ENCODE measurements around the gene SELENOT.
"Not testable (repeated sequence)": the region's sequence is repeated elsewhere in the genome, so short reads cannot be mapped to it uniquely, and the experiment has no call there.

Gene SELENOT

DNA sequence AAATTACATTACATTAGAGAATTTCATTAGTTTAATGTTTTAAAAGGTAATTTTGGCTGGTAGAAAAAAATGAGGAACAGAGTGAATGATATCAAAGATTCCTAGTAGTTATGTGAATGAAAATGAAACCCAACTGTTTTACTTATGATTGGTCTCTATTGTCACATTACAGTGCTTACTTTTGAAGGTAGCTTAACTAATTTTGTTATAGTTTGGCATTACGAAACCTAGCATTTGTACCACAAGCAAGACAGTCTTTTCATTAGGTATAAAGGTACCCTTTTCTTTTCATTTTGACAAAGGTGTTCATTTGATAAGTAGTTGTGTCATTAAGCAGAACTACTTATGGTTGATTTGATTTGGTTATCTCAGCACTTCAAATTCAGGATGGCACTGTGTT lies 6.9 kb downstream of the SELENOT start:
- no peak for DNase-seq

DNA sequence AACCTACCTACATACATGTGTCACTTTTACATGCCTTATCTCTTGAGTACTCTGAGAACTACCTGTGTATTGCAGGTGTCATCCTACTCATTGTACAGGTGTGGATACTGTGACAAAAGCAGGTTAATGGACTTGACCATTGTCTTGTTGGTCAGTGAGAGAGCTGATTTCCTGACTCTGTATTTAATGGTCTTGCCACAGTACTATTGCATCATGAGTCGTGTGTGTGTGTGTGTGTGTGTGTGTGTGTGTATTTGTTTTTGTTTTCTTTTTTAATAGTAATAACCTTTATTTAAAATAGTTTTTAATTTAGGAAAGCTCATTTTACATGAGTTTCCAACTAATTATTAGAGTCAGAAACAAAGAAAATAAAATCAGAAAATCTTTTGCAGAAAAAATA lies 7.7 kb downstream of the SELENOT start:
- peak; percentile 37 for DNase-seq

DNA sequence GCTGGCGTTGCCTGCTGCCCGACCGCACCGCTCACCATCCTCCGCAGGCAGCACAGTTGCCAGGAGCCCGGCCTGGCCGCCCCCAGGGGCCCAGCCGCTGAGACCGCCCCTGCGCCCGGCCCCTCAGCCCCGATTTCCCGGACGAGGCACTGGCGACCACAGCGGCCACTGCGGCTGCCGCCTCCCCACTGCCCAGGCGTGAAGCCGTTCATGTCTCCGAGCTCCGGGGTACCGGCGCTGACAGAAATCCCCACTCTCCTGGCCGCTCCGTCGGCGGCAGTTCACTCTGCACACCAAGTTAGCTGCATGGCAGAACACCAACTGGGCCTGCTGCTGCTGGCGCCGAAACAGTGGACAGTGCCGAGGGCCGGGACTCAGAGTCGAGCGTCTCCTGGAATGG lies 8.5 kb downstream of the SELENOT start:
- DNase-seq, result no peak

DNA sequence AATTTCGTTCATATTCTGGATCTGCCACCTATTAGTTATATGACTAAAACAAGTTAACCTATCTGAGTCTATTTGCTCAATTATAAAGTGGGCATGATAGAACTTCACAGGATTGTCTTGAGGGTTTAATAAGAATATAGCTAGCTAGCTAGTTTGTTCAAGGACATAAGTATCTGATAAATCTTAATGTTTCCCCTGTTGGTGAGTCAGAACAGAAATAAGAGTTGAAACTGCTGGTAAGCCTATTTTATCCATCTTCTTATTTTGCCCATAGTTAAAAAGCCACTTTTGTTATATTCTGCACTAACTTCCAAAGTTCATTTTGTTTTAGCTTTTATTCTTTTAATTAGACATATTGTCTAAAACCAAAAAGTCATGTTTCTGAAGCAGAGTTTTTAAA lies 9.4 kb downstream of the SELENOT start:
- DNase-seq, result no peak

DNA sequence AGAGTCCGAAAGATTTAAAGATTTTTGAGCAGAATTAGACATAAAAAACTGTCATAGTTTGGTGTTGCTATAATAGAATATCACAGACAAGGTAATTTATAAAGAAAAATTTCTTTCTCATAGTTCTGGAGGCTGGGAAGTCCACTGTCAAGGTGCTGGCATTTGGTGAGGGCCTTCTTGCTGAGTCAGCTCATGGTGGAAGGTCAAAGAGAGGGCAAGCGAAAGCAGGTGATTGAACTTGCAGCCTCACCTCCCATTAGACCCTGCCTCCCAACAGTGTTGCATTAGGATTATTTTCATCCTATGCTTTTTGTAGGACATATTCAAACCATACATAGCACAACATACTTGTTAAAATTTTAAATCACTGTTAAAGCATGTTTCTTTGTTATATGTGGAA lies 9.9 kb downstream of the SELENOT start:
- no peak for DNase-seq

DNA sequence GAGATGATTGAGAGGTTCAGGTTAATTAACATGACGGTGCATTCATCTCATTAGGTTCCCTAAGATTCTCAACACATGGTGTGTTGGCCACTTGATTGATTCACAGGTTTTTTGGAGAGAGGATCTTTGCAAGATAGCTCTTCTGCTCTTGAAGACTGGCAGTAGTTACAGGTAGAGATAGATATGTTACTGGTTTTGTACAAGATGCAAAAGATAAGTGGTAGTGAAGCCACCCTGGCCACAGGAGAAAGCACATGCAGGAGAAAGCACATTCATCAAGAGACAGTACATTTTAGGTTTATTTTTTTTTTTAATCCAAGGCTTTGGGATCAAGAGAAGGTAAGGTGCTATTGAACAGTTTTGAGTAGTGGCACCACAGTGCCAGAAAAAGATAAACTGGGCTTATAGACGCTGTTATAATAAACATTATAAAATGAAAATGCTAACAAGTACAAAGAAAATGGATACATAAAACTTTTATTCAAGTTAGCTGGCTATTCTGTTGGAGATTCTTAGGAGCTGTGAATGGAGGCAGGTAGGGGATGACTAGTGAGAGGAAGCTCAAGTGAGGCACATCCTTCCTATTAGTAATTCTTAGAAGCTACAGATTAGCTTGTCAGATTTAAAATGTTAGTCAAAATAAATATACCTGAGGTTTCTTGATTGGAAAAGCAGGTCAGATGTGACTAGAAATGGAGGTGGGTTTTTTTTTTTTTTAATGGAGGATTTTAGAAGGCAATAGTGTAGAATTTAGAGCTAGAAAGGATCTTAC lies 10.8 kb downstream of the SELENOT start:
- no peak for DNase-seq

DNA sequence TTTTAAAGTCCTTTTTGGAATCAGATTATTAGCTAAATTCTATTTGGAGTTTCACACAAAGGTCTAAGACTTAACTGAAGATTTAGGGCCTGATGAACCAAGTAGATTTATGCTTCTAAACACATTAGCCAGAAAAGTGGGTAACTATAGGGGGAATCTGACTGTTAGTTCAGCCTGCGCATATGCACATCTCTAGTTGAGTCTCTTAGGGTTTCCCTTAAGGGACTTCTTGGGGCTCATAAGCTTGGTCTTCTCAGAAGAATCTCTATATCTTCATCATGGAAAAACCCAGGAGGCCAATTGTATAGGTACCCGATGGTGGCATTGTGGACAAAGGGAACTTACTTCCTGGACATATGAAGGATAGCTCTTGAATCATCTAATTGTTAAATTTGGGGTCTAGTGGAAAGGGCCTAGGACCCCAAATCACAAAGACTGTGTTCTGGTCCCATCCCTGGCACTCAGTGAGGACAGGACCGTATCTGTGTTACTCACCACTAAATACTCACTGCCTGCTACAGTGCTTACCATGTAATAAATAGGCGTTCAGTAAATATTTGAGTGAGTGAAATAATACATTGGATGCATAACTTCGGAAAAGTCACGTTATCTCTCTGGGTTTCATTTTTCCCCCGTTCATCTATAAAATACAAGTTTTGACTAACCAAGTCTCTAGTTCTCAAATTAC lies 17.0 kb downstream of the SELENOT start:
- no peak for DNase-seq

DNA sequence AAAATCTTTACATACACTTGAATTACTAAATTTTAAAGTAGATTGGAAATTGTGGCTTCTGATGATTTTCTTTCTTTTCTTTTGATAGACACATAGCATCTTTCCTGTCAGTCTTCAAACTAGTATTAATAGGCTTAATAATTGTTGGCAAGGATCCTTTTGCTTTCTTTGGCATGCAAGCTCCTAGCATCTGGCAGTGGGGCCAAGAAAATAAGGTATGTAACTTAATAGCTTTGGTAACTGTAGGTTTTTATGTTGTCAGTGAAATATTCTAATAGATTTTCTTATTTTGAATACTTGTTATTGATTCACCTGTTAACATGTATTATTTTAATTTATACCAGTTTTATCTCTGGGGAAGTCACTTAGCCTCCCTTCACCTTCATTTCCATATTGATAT lies 19.8 kb downstream of the SELENOT start:
- not testable (repeated sequence) for DNase-seq

DNA sequence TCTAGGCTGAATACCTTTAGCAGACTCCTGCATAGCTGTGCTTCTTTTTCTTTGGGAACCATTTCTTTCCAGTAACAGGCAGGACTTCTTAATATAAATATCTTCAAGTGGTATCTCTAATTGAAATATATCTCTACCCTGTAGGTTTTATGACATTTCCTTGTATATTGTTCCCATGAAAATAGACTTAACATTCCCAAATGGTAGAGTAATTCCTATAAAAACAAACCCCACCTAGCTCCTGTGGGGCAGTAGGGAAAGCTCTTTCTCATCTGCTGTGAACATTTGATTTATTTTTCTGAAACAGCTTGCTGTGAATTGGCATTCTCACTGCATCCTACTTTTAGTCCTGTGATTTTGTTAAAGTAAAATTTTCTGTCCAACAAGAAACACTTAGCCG lies 20.8 kb downstream of the SELENOT start:
- DNase-seq, result no peak

DNA sequence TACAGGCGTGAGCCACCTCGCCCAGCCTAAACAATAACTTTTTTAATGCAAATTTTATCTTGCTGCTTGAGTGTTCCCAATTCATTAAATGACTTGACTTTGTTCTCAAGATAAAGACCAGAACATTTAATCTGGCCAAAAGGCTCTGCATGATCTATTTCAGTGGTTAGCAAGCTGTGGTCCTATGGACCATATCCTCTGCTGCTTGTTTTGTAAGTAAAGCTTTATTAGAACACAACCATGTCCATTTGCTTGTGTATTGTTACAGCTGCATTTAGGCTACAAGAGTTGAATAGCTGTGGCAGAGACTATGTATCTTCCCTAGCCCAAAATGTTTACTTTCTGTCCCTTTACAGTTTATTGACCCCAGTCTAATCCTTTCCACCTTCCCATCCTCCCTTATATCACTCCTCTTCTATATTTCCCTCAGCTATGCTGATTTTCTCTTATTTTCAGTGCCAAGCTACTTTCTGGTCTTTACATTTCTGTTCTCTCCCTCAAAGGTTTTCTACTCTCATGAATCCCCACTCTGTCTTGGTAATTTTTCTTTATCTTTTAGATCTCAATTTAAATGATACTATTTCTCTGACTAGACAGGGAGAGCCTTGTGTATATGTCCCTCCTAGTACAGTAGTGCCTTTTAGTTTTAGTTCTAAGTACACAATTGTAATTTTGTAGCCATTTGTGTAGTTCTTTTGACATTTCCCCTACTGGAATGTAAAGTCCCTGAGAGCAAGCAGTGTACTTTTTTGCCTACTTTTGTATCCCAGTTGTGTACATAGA lies 23.2 kb downstream of the SELENOT start:
- DNase-seq, result no peak

DNA sequence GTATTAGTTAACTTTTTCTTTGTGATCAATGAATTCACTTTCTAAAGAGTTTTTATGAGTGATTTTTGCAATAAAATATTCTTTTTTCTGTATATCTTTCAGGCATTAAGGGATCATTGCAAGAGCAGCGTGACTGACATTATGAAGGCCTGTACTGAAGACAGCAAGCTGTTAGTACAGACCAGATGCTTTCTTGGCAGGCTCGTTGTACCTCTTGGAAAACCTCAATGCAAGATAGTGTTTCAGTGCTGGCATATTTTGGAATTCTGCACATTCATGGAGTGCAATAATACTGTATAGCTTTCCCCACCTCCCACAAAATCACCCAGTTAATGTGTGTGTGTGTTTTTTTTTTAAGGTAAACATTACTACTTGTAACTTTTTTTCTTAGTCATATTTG lies 24.4 kb downstream of the SELENOT start:
- DNase-seq, result no peak

DNA sequence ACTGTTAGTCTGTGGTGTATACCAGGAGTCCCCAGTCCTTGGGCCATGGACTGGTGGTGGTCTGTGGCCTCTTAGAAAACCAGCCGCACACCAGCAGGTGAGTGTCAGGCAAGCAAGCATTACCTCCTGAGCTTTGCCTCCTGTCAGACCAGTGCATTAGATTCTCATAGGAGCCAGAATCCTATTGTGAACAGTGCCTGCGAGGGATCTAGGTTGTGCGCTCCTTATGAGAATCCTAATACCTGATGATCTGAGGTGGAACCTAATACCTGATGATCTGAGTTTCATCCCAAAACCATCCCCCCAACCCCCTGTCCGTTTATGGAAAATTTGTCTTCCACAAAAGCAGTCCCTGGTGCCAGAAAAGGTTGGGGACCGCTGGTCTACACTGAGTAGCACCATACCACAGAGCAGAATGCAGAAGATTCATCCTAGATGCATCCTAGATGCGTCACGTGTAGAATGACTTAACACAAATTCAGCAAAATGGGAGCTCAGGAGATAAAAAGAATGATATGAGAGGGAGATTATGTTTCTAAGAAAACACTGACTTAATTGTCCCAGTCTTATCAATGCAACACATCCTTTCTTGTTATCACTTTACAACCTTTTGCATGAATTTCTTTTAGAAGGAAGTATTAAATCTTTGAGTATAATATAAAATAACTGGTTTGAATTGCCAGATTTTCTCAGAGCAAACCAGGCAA lies 28.5 kb downstream of the SELENOT start:
- no peak for DNase-seq

DNA sequence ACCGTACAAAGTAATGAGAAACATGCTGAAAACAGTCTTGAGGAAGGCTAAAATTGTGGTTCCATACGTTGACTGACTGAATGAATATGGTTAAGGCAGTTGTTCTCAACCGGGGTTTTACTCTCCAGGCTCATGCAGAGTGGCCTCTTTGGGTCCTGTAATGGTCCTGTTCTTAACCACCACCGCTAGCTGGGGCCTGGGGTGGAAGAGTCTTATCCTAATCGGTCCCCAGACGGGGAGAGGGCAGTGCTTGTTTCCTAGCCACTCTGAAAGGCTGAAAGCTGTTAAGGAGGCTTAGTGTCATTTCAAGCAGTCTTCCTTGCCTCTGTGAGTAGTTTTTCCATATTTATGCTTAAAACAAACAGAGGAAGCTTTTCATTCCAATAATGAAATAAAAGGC lies 32.0 kb downstream of the SELENOT start:
- DNase-seq, result no peak

DNA sequence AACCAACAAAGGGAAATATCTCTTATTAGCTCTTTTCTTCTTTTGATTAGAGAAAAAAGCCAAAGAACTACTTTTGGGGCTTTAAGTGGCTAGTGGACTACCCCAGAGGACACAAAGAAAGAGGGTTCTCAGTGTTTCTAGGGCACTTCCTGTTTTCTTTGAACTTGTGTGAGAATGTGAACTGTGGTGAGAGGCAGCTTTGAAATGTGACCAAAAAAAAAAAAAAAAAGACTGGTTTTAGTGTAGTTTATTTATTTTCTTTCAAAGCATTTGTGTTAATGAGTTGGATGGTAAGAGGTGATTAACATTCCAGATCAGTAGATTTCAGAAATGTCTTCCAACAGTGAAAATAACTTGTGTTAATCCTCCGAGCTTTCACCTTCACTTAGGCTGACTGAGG lies 32.4 kb downstream of the SELENOT start:
- no peak for DNase-seq

DNA sequence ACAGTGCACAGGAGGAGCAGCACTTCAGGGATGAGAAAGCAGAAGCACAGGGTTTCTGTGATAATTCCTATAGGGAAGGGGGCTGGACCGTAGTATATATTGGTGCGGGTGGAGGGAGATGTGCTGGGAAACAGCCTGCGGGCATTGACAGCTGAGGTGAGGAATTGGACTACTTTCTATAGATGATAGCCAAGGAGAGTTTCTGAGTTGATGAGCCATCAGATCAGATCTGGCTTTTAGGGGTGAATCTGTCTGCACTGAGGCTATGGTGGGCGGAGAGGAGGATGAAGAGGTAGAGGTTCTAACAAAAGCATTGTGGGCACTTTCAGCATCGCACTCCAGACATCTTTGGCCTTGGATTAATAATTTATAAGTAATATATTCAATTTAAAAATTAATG lies 33.1 kb downstream of the SELENOT start:
- no peak for DNase-seq

DNA sequence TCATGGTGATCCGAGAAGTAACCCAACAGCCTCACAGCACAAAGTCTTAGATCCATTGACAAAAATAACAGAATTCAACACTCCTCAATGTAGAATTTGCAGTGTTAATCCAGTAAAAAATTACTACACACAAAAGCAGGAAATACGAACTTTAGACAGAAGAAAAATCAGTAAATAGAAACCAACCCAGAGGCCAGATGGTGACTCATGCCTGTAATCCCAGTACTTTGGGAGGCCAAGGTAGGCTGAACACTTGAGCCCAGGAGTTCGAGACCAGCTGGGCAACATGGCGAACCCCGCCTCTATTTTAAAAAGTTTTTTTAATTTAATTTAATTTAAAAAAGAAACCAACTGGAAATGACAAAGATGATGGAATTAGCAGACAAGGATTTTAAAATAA lies 36.1 kb downstream of the SELENOT start:
- DNase-seq, result no peak

DNA sequence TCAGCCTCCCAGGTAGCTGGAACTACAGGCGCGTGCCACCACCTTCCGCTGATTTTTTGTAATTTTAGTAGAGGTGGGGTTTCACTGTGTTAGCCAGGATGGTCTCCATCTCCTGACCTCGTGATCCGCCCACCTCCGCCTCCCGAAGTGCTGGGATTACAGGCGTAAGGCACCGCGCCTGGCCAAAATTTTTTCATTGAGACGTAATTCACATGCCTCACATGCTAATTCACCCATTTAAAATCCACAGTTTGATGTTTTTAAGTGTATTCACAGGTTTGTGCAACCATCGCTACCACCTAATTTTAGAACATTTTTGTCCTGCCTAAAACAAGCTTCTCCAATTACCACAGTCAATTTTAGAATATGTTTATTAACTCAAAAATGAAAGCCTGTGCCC lies 37.1 kb downstream of the SELENOT start:
- DNase-seq, result no peak

DNA sequence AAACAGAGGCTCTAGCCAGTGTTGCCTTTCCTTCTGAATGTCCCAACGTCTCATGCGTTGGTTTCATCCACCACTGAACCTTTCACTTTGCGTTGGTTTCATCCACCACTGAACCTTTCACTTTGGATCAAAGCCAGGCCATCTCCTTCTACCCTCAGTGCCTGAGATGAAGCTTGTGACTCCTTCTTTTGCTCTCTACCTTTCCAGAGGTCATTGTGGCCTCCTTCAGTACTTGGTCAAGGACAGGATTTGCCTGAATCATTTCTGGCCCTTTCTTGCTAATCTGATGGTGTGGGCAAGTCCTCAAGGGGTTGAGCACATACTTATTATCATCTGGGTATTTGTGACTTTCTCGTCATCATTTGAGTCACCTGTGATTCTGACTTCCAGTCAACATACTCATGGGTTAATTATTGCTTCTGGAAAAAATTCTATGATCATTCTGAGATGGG lies 50.0 kb downstream of the SELENOT start:
- DNase-seq, result no peak

DNA sequence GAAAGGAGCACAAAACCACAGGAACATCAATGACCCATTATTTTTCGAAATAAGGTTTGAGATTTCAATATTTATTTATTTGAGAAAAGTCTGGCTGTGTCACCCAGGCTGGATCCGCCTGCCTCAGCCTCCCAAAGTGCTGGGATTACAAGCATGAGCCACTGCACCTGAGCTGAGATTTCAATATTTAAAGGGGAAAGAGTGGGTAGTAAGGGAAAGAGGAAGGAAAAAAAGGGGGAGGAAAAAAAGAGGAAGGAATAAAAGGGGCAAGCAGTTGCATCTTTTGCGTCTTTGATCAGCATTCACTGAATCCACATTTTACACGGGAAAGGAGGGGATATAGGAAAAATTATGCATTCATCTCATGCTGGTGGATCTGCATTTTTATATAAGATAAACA lies 53.2 kb downstream of the SELENOT start:
- no peak for DNase-seq

DNA sequence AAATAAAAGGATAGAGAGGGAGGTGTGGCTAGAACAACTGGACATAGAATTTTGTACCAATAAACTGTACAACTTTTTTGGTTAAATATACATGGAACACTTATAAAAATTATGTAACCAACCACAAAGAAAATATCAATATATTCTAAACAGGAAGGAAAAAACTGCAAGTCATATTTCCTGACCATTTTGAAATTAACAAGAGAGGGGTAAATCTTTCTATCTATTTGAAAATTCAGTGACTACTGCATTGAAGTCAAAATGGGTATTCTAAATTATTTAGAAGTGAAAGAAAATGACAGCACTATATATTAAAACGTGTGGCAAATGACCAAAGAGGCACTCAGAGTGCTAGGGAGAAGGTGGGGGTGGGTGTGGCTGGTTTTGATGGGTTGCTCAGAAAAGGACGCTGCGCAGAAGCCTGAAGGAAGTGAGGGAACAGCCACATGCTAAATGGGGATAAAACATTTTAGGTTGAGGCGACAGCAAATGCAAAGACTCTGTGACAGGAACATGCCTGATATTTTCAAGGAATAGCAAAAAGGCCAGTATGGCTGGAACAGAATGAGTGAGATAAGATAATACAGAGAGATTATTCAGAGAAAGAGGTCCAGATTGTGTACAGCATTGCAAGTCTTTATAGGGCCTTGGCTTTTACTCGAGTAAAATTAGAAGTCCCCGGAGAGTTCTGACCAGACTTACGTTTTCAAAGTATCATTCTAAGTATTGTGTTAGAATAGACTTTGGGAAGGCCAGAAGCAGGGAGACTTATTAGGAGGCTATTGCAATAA lies 59.5 kb downstream of the SELENOT start:
- no peak for DNase-seq

DNA sequence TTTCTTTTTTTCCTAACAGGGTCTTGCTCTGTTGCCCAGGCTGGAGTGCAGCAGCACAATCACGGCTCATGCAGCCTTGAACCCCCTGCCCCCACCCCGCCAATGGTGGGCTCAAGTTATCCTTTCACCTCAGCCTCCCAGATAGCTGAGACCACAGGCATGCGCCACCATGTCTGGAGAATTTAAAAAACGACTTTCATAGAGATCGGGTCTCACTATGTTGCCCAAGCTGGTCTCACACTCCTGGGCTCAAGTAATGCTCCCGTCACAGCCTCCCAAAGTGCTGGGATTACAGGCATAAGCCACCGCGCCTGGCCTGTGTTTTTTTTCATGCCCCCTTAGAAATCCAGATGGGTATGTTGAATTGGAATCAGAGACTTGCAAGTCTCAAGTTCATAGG lies 60.3 kb downstream of the SELENOT start:
- no peak for DNase-seq

DNA sequence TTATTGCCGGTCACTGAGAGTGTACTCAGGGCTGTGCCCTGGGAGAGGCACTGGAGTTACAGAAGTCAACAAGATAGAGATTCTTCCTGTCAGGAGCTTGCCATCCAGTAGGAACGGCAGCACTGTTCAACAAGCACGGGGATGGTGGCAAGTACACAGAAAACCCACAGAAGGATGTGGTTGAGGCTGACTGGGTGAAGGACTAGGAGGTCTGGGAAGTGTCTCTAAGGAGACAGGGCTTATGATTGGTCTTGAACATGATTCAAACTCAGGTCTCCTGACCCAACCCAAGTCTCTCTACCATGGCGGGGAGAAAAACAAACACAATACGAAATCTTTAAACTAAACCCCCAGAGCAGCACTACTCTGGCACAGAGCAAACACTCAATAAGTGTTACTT lies 63.0 kb downstream of the SELENOT start:
- DNase-seq, result no peak
